K562 (cell line): ENCODE data around the gene TRIAP1. TPM values are rescaled to one million over a fixed set of nuclear protein-coding genes. Genes with fewer than 3 reads are reported as not detected.

ENCODE experiments used
- AFF4 ChIP-seq: sonication (generic); formaldehyde crosslinking; IDR thresholded peaks from 2 replicates; pipeline ENCODE4 v1.8.0; 2023; ENCODE audit warnings: mild to moderate bottlenecking, missing genetic modification reagents
- CREM ChIP-seq: IDR thresholded peaks from 2 replicates; pipeline ENCODE4 v1.6.1; 2014; ENCODE audit warnings: antibody characterized with exemption, low read depth
- FOXJ3 ChIP-seq: sonication (generic); formaldehyde crosslinking; IDR thresholded peaks from 2 replicates; pipeline ENCODE4 v1.4.0; 2020; ENCODE audit warnings: mild to moderate bottlenecking, missing genetic modification reagents
- MTA1 ChIP-seq: fragments of 450-650 bp; IDR thresholded peaks from 2 replicates; pipeline ENCODE4 v1.6.1; 2017; ENCODE audit warnings: borderline replicate concordance
- MYBL2 ChIP-seq, 2 experiments: fragments of 450-650 bp in 1 of 2; sonication (generic) in 1 of 2; formaldehyde crosslinking in 1 of 2; IDR thresholded peaks; 2 replicates each; pipeline versions ENCODE4 v1.6.1 to v1.8.1; 2017 to 2022; ENCODE audit warnings: borderline replicate concordance in 1 of 2, inconsistent platforms in 1 of 2, low read depth in 1 of 2, mild to moderate bottlenecking in 1 of 2, missing genetic modification reagents in 1 of 2, moderate library complexity in 1 of 2
- PCBP1 ChIP-seq: fragments of 200-400 bp; formaldehyde crosslinking; IDR thresholded peaks from 2 replicates; pipeline ENCODE4 v1.6.1; 2018; ENCODE audit warnings: mild to moderate bottlenecking, low read depth, low read length; ENCODE audit not compliant: poor library complexity, severe bottlenecking
- RNF2 ChIP-seq: sonication (generic); IDR thresholded peaks from 2 replicates; pipeline ENCODE4 v1.6.1; 2016
- SRSF7 ChIP-seq: fragments of 200-400 bp; formaldehyde crosslinking; optimal IDR thresholded peaks from 2 replicates; pipeline ENCODE3; 2017; ENCODE audit warnings: mild to moderate bottlenecking, low read depth, low read length
- SUPT5H ChIP-seq: fragments of 450-650 bp; IDR thresholded peaks from 2 replicates; pipeline ENCODE4 v1.6.1; 2016
- TEAD4 ChIP-seq, 2 experiments: sonication (generic) in 1 of 2; formaldehyde crosslinking in 1 of 2; IDR thresholded peaks; 2 replicates each; pipeline versions ENCODE4 v1.6.1 to v1.8.0; 2012 to 2022; ENCODE audit warnings: borderline replicate concordance in 1 of 2, inconsistent platforms in 1 of 2, low read length in 1 of 2, mild to moderate bottlenecking in 1 of 2, missing genetic modification reagents in 1 of 2
- TFAP4 ChIP-seq: sonication (generic); formaldehyde crosslinking; IDR thresholded peaks from 2 replicates; pipeline ENCODE4 v1.8.0; 2022; ENCODE audit warnings: missing genetic modification reagents, mild to moderate bottlenecking, moderate library complexity, borderline replicate concordance
- THRA ChIP-seq: fragments of 450-650 bp; IDR thresholded peaks from 2 replicates; pipeline ENCODE4 v1.6.1; 2017; ENCODE audit warnings: mild to moderate bottlenecking, moderate library complexity
- THRAP3 ChIP-seq: fragments of 450-650 bp; IDR thresholded peaks from 2 replicates; pipeline ENCODE4 v1.6.1; 2016; ENCODE audit warnings: mild to moderate bottlenecking, inconsistent platforms, borderline replicate concordance
- ZBTB17 ChIP-seq: fragments of 450-650 bp; formaldehyde crosslinking; IDR thresholded peaks from 2 replicates; pipeline ENCODE4 v1.4.0; 2020; ENCODE audit warnings: mild to moderate bottlenecking
- ZNF518B ChIP-seq: fragments of 250-450 bp; sonication (Bioruptor Pico); IDR thresholded peaks from 2 replicates; pipeline ENCODE4 v1.5.0; 2021; ENCODE audit warnings: mild to moderate bottlenecking, moderate library complexity
- ZNF696 ChIP-seq: fragments of 250-450 bp; sonication (Bioruptor Pico); conservative IDR thresholded peaks from 2 replicates; pipeline ENCODE4 v1.4.0; 2020; ENCODE audit warnings: mild to moderate bottlenecking, moderate library complexity
- ZNF75A ChIP-seq: fragments of 450-650 bp; formaldehyde crosslinking; IDR thresholded peaks from 2 replicates; pipeline ENCODE4 v1.4.0; 2020; ENCODE audit warnings: mild to moderate bottlenecking
- polyA plus RNA-seq, 8 experiments: library from polyadenylated mRNA; depleted of rRNA in 4 of 8; stranded (reverse) in 5 of 8; unstranded in 3 of 8; fragments of >200 nt; fragmentation: Nextera tagmentation in 2 of 8; fragmentation: Illumina TruSeq in 1 of 8; extraction: Ambion mirVana in 2 of 8; extraction: Trizol in 1 of 8; gene quantifications; 2 replicates each; pipeline versions ENCODE4 v1.2.1 to v1.2.3, GENCODE V29; 2011 to 2014; ENCODE audit warnings: inconsistent platforms in 1 of 8, missing spikeins in 1 of 8
- total RNA-seq, 7 experiments: library from RNA; depleted of rRNA in 6 of 7; stranded (reverse); fragments of >200 nt in 6 of 7; fragmentation: Illumina TruSeq in 2 of 7; extraction: Trizol in 2 of 7; gene quantifications; 2 replicates each; pipeline versions ENCODE4 v1.2.1 to v1.2.3, GENCODE V29; 2011 to 2021; ENCODE audit warnings: low replicate concordance in 1 of 7

Gene TRIAP1
- total and polyA plus RNA-seq, 9 of the 15 experiments (the other 6 are each of a cell fraction or from before 2014, with no cell fraction given), result 37.3 to 354 (median 65.4) TPM

GRCh38 chr12:120445911-120446843 is at the start of gene TRIAP1, which contains the start of gene GATC (continued):
- TF ChIP-seq ZNF518B (CRISPR knock-in tag) (no peak), ZBTB17 (peak; percentile 74), SRSF7 (no peak), CREM (peak; percentile 100), PCBP1 (no peak), TFAP4 (CRISPR knock-in tag) (peak; percentile 89), ZNF696 (no peak), FOXJ3 (CRISPR knock-in tag) (no peak), MTA1 (peak; percentile 100), THRA (no peak), ZNF75A (no peak), TEAD4 (IDR thresholded peaks at IDR 0.05; ENCODE audit: low read length) (no peak), TEAD4 (CRISPR knock-in tag; IDR thresholded peaks at IDR 0.05; ENCODE audit: borderline replicate concordance) (peak; percentile 49; the same call in 1 of the 2 replicates), MYBL2 (IDR thresholded peaks at IDR 0.05; ENCODE audit: low read depth) (no peak), MYBL2 (CRISPR knock-in tag; IDR thresholded peaks at IDR 0.05; ENCODE audit: borderline replicate concordance) (no peak), THRAP3 (no peak; the same call in 1 of the 2 replicates), AFF4 (CRISPR knock-in tag) (peak; percentile 91; the same call in 1 of the 2 replicates), SUPT5H (peak; percentile 96), RNF2 (peak; percentile 83)
